ENCODE results near the gene DEDD2.

Gene DEDD2

GRCh38 chr19:42226886-42227285 lies 9.4 kb upstream of the DEDD2 start:
- Histone ChIP-seq H3K9ac (ENCODE audit: low read depth, low read length, poor library complexity, severe bottlenecking) (no peak overlapping the region), H3F3A (ENCODE audit: low read depth) (no peaks in the 10 kb centered on the region), H3K4me2 (ENCODE audit: low read depth, low read length, poor library complexity, severe bottlenecking) (no peak overlapping the region), H4K20me1 (ENCODE audit: insufficient read depth, low read length, poor library complexity, severe bottlenecking) (peaks cover 14% of the 10 kb centered on the region), H3K27me3 (ENCODE audit: insufficient read depth, low read length, poor library complexity, severe bottlenecking) (no peaks in the 10 kb centered on the region), H3K4me1 (ENCODE audit: insufficient read depth, low read length, poor library complexity, severe bottlenecking) (no peaks in the 10 kb centered on the region), H3K9me3 (ENCODE audit: insufficient read depth, low read depth, low read length) (no peaks in the 10 kb centered on the region), H3K9me2 (replicated peaks; ENCODE audit: low read depth, low read length) (no peaks in the 10 kb centered on the region), H3K79me2 (ENCODE audit: insufficient read depth, low read length) (peaks cover 12% of the 10 kb centered on the region; the same call in 1 of the 2 replicates), H3K4me3 (ENCODE audit: low read length, poor library complexity, severe bottlenecking) (no peak overlapping the region), H3K36me3 (ENCODE audit: insufficient read depth, low read length) (peaks cover 53% of the 10 kb centered on the region; the same call in 1 of the 2 replicates), H2AFZ (ENCODE audit: low read length) (no peak overlapping the region)
- TF ChIP-seq EZH2phosphoT487 (IDR thresholded peaks at IDR 0.05; ENCODE audit: borderline replicate concordance) = no peak
- no peak for TF ChIP-seq CTCF (conservative IDR thresholded peaks at IDR 0.05; ENCODE audit: low read length)

GRCh38 chr19:42225718-42226292 lies 8.3 kb upstream of the DEDD2 start:
- Histone ChIP-seq H3K4me2 (ENCODE audit: low read depth, low read length, poor library complexity, severe bottlenecking) (no peak overlapping the region), H3K27me3 (ENCODE audit: insufficient read depth, low read length, poor library complexity, severe bottlenecking) (no peaks in the 10 kb centered on the region), H3K9me3 (ENCODE audit: insufficient read depth, low read depth, low read length) (no peaks in the 10 kb centered on the region), H3K36me3 (ENCODE audit: insufficient read depth, low read length) (peaks cover 44% of the 10 kb centered on the region; the same call in 1 of the 2 replicates), H3F3A (ENCODE audit: low read depth) (no peaks in the 10 kb centered on the region), H3K9me2 (replicated peaks; ENCODE audit: low read depth, low read length) (no peaks in the 10 kb centered on the region), H3K4me3 (ENCODE audit: low read length, poor library complexity, severe bottlenecking) (no peak overlapping the region), H3K4me1 (ENCODE audit: insufficient read depth, low read length, poor library complexity, severe bottlenecking) (peaks cover 5% of the 10 kb centered on the region), H3K79me2 (ENCODE audit: insufficient read depth, low read length) (peaks cover 21% of the 10 kb centered on the region), H2AFZ (ENCODE audit: low read length) (no peak overlapping the region), H4K20me1 (ENCODE audit: insufficient read depth, low read length, poor library complexity, severe bottlenecking) (peaks cover 19% of the 10 kb centered on the region), H3K9ac (ENCODE audit: low read depth, low read length, poor library complexity, severe bottlenecking) (no peak overlapping the region)
- TF ChIP-seq CTCF (conservative IDR thresholded peaks at IDR 0.05; ENCODE audit: low read length) (no peak), EZH2phosphoT487 (IDR thresholded peaks at IDR 0.05; ENCODE audit: borderline replicate concordance) (no peak)

GRCh38 chr19:42224940-42225717 lies 7.7 kb upstream of the DEDD2 start:
- H3K79me2 ChIP-seq (ENCODE audit: insufficient read depth, low read length) = peaks cover 27% of the 10 kb centered on the region

More at GRCh38 chr19:42224940-42225717, 7.7 kb upstream of the DEDD2 start:
- no peaks in the 10 kb centered on the region for H3K27me3 ChIP-seq (ENCODE audit: insufficient read depth, low read length, poor library complexity, severe bottlenecking)
- TF ChIP-seq EZH2phosphoT487 (IDR thresholded peaks at IDR 0.05; ENCODE audit: borderline replicate concordance) (no peak), CTCF (conservative IDR thresholded peaks at IDR 0.05; ENCODE audit: low read length) (no peak)
- no peak overlapping the region for H3K9ac ChIP-seq (ENCODE audit: low read depth, low read length, poor library complexity, severe bottlenecking)
- H3F3A ChIP-seq (ENCODE audit: low read depth) = no peaks in the 10 kb centered on the region
- H3K4me3 ChIP-seq (ENCODE audit: low read length, poor library complexity, severe bottlenecking) = no peak overlapping the region
- H3K9me3 ChIP-seq (ENCODE audit: insufficient read depth, low read depth, low read length) = no peaks in the 10 kb centered on the region
- H3K9me2 ChIP-seq (replicated peaks; ENCODE audit: low read depth, low read length) = no peaks in the 10 kb centered on the region
- H3K4me1 ChIP-seq (ENCODE audit: insufficient read depth, low read length, poor library complexity, severe bottlenecking) = peaks cover 9% of the 10 kb centered on the region
- peaks cover 25% of the 10 kb centered on the region for H4K20me1 ChIP-seq (ENCODE audit: insufficient read depth, low read length, poor library complexity, severe bottlenecking)
- H3K36me3 ChIP-seq (ENCODE audit: insufficient read depth, low read length) = peaks cover 40% of the 10 kb centered on the region; the same call in 1 of the 2 replicates
- no peak overlapping the region for H2AFZ ChIP-seq (ENCODE audit: low read length)
- H3K4me2 ChIP-seq (ENCODE audit: low read depth, low read length, poor library complexity, severe bottlenecking) = no peak overlapping the region

Measured in Loucy (cell line).